Kidney epithelial cell (primary cell): ENCODE measurements around the gene PARP12. TPM values are rescaled to one million over a fixed set of nuclear protein-coding genes. Genes with fewer than 3 reads are reported as not detected.

ENCODE experiments used
- DNase-seq: peaks from one replicate; pipeline ENCODE4 v3.0.0-alpha.2; 2010; ENCODE audit warnings: low read depth
- H3K27me3 ChIP-seq: 2 replicates; pipeline ENCODE4 v1.6.0; 2011; ENCODE audit warnings: low read length; ENCODE audit not compliant: control insufficient read depth, insufficient read depth
- H3K36me3 ChIP-seq: 2 replicates; pipeline ENCODE4 v1.5.1; 2011; ENCODE audit warnings: low read length; ENCODE audit not compliant: control insufficient read depth, insufficient read depth
- H3K4me3 ChIP-seq: 2 replicates; pipeline ENCODE4 v1.5.1; 2011; ENCODE audit warnings: low read depth, mild to moderate bottlenecking, control low read depth, low read length
- total RNA-seq: library from RNA; depleted of rRNA; stranded (reverse); fragments of >200 nt; gene quantifications from 2 replicates; pipeline ENCODE4 v1.2.3, GENCODE V29; 2015
- TF ChIP-seq, protein P1 (sequence below): IDR thresholded peaks from 2 replicates; pipeline ENCODE4 v1.5.1; 2011; ENCODE audit warnings: mild to moderate bottlenecking, moderate library complexity, low read length, control low read depth, inconsistent platforms; ENCODE audit not compliant: insufficient read depth, poor library complexity, severe bottlenecking

PARP12 gene
- total RNA-seq, 1 donor from 2014 or later: 43.1 TPM

DNA sequence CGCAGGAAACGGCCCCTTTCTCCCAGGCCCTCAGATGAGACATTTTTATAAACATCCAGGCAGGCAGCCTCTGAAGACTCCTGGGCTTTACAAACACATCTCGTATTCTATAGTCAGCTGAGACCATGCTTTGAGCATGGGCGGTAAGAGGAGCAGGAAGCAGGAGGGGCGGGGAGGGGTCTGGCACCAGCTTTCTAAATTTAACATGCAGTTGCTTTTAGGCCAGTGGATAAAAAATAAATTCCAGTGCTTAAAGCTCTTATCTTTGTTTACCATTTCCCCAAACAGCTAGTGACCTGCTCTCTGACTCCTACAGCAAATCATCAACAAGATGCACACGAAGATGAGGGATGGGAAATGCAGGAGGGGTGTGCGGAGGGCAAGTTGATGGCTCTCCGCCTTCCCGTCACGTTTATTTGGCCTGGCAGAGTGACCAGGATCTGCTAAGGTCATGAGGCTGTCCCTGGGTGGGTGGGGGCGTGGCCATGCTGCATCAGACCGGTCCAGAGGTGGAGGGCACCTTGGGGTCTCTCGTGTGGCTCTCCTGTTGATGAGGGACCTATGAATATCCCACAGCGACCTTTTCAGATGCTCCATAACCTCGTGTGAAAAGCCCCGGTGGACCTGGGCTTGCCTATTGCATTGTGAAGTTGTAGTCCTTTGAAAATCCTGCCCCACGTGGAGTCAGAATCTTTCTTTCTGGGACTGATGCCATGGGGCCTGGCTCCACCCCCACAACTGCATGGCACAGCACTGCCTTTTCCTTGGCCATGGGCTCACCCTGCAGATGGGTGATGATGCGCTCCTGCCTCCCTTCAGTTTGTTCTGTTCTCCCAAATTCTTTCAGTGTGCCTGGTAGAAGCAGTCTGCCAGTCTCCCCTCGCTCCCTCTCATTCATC lies 67.5 kb downstream of the PARP12 start:
- no peaks in the 10 kb centered on the region for H3K36me3 ChIP-seq
- DNase-seq: no peak
- no peaks in the 10 kb centered on the region for H3K27me3 ChIP-seq
- no peak overlapping the region for H3K4me3 ChIP-seq
- TF ChIP-seq, protein P1, sequence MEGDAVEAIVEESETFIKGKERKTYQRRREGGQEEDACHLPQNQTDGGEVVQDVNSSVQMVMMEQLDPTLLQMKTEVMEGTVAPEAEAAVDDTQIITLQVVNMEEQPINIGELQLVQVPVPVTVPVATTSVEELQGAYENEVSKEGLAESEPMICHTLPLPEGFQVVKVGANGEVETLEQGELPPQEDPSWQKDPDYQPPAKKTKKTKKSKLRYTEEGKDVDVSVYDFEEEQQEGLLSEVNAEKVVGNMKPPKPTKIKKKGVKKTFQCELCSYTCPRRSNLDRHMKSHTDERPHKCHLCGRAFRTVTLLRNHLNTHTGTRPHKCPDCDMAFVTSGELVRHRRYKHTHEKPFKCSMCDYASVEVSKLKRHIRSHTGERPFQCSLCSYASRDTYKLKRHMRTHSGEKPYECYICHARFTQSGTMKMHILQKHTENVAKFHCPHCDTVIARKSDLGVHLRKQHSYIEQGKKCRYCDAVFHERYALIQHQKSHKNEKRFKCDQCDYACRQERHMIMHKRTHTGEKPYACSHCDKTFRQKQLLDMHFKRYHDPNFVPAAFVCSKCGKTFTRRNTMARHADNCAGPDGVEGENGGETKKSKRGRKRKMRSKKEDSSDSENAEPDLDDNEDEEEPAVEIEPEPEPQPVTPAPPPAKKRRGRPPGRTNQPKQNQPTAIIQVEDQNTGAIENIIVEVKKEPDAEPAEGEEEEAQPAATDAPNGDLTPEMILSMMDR: no peak

DNA sequence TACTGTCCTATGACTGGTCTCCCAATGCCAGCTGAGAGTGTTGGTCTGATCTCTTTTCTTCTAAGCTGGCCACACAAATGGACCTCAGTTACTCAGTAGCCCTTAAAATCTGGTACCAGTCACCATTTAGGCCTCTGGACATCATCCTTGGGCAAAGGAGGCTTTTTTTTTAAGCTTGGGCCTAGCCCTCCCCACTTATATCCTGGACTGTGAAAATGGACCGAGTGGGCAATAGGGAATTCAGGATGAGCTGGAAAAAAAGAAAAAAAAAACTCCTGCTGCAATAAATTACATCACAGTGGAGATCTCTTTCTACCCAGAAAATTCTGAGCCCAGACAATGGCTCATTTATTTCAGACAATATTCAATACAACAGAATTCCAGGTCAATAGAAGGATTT lies 68.4 kb downstream of the PARP12 start:
- H3K36me3 ChIP-seq: no peaks in the 10 kb centered on the region
- no peaks in the 10 kb centered on the region for H3K27me3 ChIP-seq
- no peak for DNase-seq
- H3K4me3 ChIP-seq: no peak overlapping the region
- TF ChIP-seq, protein P1: no peak

DNA sequence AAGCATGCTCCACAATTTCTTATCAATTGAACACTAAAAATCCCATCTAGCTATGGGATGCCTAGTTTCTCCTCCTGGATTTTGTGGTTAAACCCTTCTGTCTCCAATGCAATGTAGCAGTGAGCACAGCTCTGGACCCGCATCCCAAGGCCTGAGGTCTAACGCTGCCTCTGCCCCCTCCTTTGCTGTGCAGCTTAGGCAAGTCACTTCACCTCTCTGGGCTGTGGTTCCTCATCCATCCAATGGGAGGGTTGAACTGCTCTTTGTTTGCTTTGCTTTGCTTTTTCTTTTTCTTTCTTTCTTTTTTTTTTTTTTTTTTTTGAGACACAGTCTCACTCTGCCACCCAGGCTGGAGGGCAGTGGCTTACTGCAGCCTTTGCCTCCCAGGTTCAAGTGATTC lies 69.2 kb downstream of the PARP12 start:
- TF ChIP-seq, protein P1: no peak
- no peaks in the 10 kb centered on the region for H3K36me3 ChIP-seq
- no peak for DNase-seq
- no peak overlapping the region for H3K4me3 ChIP-seq
- no peaks in the 10 kb centered on the region for H3K27me3 ChIP-seq

DNA sequence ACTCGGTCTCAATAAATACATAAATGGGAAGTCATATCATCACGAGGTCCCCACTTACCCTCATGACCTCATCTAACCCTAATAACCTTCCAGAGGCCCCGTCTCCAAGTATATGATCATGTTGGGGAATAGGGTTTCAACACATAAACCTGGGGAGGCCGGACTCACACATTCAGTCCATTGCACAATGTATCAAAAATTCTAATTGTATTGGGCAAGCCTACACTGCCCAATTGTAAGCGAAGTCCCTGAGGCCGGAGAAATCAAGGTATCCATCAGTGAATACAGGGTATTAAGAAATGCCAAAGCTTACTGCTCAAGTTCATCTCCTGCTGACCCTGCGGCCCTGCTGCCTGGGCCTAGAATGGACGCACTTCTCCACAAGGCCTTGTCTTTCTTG lies 69.6 kb downstream of the PARP12 start:
- Histone ChIP-seq H3K4me3 (no peak overlapping the region), H3K27me3 (no peaks in the 10 kb centered on the region), H3K36me3 (no peaks in the 10 kb centered on the region)
- TF ChIP-seq, protein P1: no peak
- DNase-seq: no peak

DNA sequence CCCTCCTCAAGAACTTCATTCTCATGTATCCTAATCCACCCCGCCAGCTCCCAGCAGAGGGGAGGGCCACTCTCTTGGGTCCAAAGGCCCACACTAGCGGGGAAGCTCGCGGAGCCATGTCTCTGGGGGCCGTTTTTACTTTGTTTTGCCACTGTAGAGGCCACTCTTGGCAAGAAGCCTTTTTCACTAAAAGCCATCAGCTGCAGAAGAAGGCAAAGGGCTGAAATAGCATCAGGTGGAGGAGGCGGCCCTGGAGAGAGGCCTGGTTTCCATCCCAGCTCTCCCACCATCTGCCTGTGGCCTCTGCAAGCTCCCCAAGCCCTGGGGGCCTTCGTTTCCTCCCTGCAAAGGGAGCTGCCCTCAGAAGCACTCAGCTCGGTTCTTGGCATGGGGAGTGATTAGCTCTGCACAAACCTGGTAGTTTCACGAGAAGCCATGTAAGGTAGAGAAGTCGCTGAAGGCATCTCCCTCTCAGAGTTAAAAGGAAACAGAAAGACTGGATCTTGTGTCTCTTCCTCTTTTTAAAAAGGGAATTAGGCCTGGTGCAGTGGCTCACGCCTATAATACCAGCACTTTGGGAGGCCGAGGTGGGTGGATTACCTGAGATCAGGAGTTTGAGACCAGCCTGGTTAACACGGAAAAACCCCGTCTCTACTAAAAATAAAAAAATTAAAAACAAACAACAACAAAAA lies 70.3 kb downstream of the PARP12 start:
- no peaks in the 10 kb centered on the region for H3K27me3 ChIP-seq
- H3K36me3 ChIP-seq: no peaks in the 10 kb centered on the region
- H3K4me3 ChIP-seq: no peak overlapping the region
- no peak for DNase-seq
- TF ChIP-seq, protein P1: no peak

DNA sequence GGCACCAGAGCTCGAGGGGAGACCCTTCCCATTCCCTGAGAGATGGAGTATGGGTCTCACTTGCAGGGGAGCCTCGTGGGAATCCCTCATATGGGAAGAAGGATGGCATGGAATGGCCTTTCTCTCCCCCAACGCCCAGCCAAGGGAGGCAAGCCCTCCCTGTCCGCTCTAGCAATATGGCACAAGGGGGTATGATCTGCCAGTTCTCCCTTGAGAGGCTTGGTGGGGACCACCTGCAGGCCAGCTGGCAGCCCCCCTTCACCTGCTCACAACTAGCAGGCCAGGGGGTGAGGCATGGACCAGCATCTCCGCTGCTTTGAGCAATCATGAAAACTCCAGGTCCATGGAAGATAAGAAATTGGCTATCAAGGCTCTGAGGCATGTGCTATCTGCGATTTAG lies 70.8 kb downstream of the PARP12 start:
- no peak for DNase-seq
- TF ChIP-seq, protein P1: no peak
- no peaks in the 10 kb centered on the region for H3K36me3 ChIP-seq
- H3K27me3 ChIP-seq: no peaks in the 10 kb centered on the region
- no peak overlapping the region for H3K4me3 ChIP-seq
